Measurements from ENCODE around the gene IPMK. TPM values are rescaled to one million over a fixed set of nuclear protein-coding genes. Genes with fewer than 3 reads are reported as not detected.

Gene IPMK
- total and polyA plus RNA-seq, 9 of the 15 experiments (the other 6 are each of a cell fraction or from before 2014, with no cell fraction given): 0.98 to 4.4 (median 2.7) TPM

DNA sequence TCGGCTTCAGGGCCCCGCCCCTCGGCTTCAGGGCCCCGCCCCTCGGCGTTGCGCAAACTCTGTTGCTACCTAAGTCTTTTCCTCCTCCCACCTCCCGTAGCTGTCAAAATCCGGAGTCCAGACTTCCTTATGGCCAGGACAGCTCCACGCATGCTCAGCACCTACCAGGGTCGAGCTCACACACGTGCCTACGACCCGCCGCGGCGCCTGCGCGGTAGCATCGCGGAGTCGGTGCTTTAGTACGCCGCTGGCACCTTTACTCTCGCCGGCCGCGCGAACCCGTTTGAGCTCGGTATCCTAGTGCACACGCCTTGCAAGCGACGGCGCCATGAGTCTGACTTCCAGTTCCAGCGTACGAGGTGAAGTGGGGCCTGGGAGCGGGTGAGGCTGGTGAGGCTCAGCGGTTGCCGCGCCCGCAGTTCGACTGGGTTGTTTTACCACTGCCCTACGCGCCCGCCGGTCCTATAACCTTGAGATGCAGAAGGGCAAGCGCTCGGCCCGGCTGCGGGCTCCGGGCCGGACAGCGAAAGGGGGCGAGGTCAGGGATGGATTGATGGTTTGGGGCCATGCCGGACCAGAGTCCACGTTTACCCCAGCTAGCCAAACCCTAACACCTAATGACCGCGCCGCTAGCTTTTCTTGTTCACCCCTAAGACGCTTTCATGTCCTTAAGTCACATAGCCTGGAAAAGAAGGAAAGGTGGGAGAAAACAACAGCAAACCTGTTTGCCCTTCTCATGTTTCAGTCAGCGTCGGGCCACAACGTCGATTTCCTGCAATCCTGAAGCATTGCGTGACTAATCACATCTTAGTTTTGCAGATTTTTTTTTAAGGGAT, 1.5 kb upstream of the IPMK start, which contains the start of gene CISD1 (continued):
- TF ChIP-seq SREBF2 (CRISPR knock-in tag; IDR thresholded peaks at IDR 0.05) (no peak; the same call in 1 of the 2 replicates), GABPA (tag; conservative IDR thresholded peaks at IDR 0.05; ENCODE audit: low read depth) (peak; percentile 67), NCOA1 (IDR thresholded peaks at IDR 0.05; ENCODE audit: low read depth) (no peak), NR4A1 (CRISPR knock-in tag; IDR thresholded peaks at IDR 0.05) (no peak), NR4A1 (tag; IDR thresholded peaks at IDR 0.05) (0 out of 2 replicates have a peak, but pooled peaks have one; percentile 15), ZNF134 (CRISPR knock-in tag; conservative IDR thresholded peaks at IDR 0.05) (no peak), BDP1 (IDR thresholded peaks at IDR 0.05; ENCODE audit: insufficient read depth, insufficient read length) (no peak), CREB3L1 (IDR thresholded peaks at IDR 0.05; ENCODE audit: borderline replicate concordance, low read depth) (peak; percentile 78), ZNF398 (CRISPR knock-in tag; IDR thresholded peaks at IDR 0.05) (no peak), ARID3A (IDR thresholded peaks at IDR 0.05; ENCODE audit: borderline replicate concordance, low read depth, low read length) (no peak), ZNF146 (CRISPR knock-in tag; IDR thresholded peaks at IDR 0.05; ENCODE audit: unreplicated experiment) (no peak), ZNF232 (CRISPR knock-in tag; IDR thresholded peaks at IDR 0.05) (no peak), SPI1 (IDR thresholded peaks at IDR 0.05; ENCODE audit: borderline replicate concordance, low read depth, low read length) (0 out of 2 replicates have a peak, but pooled peaks have one; percentile 55), SMARCE1 (IDR thresholded peaks at IDR 0.05) (no peak), RFX7 (CRISPR knock-in tag; IDR thresholded peaks at IDR 0.05) (no peak), ESRRB (CRISPR knock-in tag; IDR thresholded peaks at IDR 0.05; ENCODE audit: borderline replicate concordance) (no peak), ZNF12 (CRISPR knock-in tag; IDR thresholded peaks at IDR 0.05) (no peak)
- TF ChIP-seq, protein P1, sequence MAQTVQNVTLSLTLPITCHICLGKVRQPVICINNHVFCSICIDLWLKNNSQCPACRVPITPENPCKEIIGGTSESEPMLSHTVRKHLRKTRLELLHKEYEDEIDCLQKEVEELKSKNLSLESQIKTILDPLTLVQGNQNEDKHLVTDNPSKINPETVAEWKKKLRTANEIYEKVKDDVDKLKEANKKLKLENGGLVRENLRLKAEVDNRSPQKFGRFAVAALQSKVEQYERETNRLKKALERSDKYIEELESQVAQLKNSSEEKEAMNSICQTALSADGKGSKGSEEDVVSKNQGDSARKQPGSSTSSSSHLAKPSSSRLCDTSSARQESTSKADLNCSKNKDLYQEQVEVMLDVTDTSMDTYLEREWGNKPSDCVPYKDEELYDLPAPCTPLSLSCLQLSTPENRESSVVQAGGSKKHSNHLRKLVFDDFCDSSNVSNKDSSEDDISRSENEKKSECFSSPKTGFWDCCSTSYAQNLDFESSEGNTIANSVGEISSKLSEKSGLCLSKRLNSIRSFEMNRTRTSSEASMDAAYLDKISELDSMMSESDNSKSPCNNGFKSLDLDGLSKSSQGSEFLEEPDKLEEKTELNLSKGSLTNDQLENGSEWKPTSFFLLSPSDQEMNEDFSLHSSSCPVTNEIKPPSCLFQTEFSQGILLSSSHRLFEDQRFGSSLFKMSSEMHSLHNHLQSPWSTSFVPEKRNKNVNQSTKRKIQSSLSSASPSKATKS (CRISPR knock-in tag; IDR thresholded peaks at IDR 0.05): no peak
- TF ChIP-seq, protein P2, sequence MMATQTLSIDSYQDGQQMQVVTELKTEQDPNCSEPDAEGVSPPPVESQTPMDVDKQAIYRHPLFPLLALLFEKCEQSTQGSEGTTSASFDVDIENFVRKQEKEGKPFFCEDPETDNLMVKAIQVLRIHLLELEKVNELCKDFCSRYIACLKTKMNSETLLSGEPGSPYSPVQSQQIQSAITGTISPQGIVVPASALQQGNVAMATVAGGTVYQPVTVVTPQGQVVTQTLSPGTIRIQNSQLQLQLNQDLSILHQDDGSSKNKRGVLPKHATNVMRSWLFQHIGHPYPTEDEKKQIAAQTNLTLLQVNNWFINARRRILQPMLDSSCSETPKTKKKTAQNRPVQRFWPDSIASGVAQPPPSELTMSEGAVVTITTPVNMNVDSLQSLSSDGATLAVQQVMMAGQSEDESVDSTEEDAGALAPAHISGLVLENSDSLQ (IDR thresholded peaks at IDR 0.05): peak; percentile 83
